Common myeloid progenitor, CD34-positive (primary cell): ENCODE results near the gene RECQL5.

Source experiments
- CTCF ChIA-PET: fragments of 350-600 bp; sonication (Branson Sonifier 250); formaldehyde crosslinking; loops from one replicate; lab custom pipeline; 2021; ENCODE audit warnings: antibody characterized with exemption; lab: Charles Lee
- POLR2A ChIA-PET: fragments of 350-600 bp; sonication (Branson Sonifier 250); formaldehyde crosslinking; loops from one replicate; lab custom pipeline; 2021; ENCODE audit warnings: antibody characterized with exemption; lab: Charles Lee
- DNase-seq, 3 donors: peaks; one replicate each; pipeline versions ENCODE4 v3.0.0 to v3.0.0-alpha.2; 2013
- H3K27ac ChIP-seq, 2 experiments: 1 replicate in 1 of 2; 2 replicates in 1 of 2; pipeline ENCODE4 v1.7.0; 2013; ENCODE audit warnings: inconsistent platforms in 2 of 2, low read length in 2 of 2, mild to moderate bottlenecking in 2 of 2, low read depth in 1 of 2, moderate library complexity in 1 of 2; ENCODE audit not compliant: severe bottlenecking in 2 of 2, insufficient read depth in 1 of 2, poor library complexity in 1 of 2
- H3K27me3 ChIP-seq, 5 experiments: replicated peaks in 2 of 5; 1 replicate in 3 of 5; 2 replicates in 2 of 5; pipeline versions ENCODE4 v1.6.1 to v1.7.0; 2013; ENCODE audit warnings: low read length in 4 of 5, mild to moderate bottlenecking in 2 of 5, moderate library complexity in 2 of 5, inconsistent platforms in 1 of 5; ENCODE audit not compliant: insufficient read depth in 5 of 5, control insufficient read depth in 4 of 5
- H3K36me3 ChIP-seq, 4 experiments: 1 replicate in 2 of 4; 2 replicates in 2 of 4; pipeline versions ENCODE4 v1.6.1 to v1.7.0; 2013; ENCODE audit warnings: low read length in 3 of 4, control low read depth in 1 of 4, mild to moderate bottlenecking in 1 of 4; ENCODE audit not compliant: control insufficient read depth in 4 of 4, insufficient read depth in 4 of 4
- H3K4me1 ChIP-seq, 4 experiments: 1 replicate in 3 of 4; 2 replicates in 1 of 4; pipeline versions ENCODE4 v1.6.1 to v1.7.1; 2013; ENCODE audit warnings: low read length in 3 of 4, mild to moderate bottlenecking in 3 of 4, control low read depth in 1 of 4, inconsistent platforms in 1 of 4, moderate library complexity in 1 of 4; ENCODE audit not compliant: control insufficient read depth in 4 of 4, insufficient read depth in 4 of 4; ENCODE audit errors: control extremely low read depth in 1 of 4
- H3K4me3 ChIP-seq, 7 experiments: 1 replicate in 4 of 7; 2 replicates in 3 of 7; pipeline versions ENCODE4 v1.5.1 to v1.7.0; 2013; ENCODE audit warnings: mild to moderate bottlenecking in 7 of 7, low read length in 6 of 7, moderate library complexity in 6 of 7, inconsistent platforms in 2 of 7, low read depth in 2 of 7, control low read depth in 1 of 7; ENCODE audit not compliant: insufficient read depth in 4 of 7, control insufficient read depth in 1 of 7; ENCODE audit errors: extremely low read depth in 1 of 7
- H3K9me3 ChIP-seq, 5 experiments: 1 replicate in 4 of 5; 2 replicates in 1 of 5; pipeline versions ENCODE4 v1.6.1 to v1.7.1; 2013; ENCODE audit warnings: low read length in 4 of 5, mild to moderate bottlenecking in 2 of 5, inconsistent platforms in 1 of 5, low read depth in 1 of 5, moderate library complexity in 1 of 5; ENCODE audit not compliant: control insufficient read depth in 4 of 5, insufficient read depth in 2 of 5; ENCODE audit errors: control extremely low read depth in 1 of 5
- WGBS: methylation state at CpG from one replicate; pipeline ENCODE4 v1.1.5; 2013; ENCODE audit not compliant: insufficient coverage; 5-methylcytosine and 5-hydroxymethylcytosine counted together

RECQL5 gene

GRCh38 chr17:75624021-75624420 lies 42.9 kb downstream of the RECQL5 start:
- Histone ChIP-seq H3K27ac (no peak overlapping the region), H3K4me1 (peaks cover 0 to 2% (median 0%) of the 10 kb centered on the region in 4 experiments), H3K36me3 (peaks cover 6 to 94% (median 60%) of the 10 kb centered on the region in 4 experiments), H3K9me3 (no peaks in the 10 kb centered on the region), H3K27me3 (no peaks in the 10 kb centered on the region), H3K4me3 (no peak overlapping the region)
- no peak for DNase-seq
- 94% methylated on average over 10 of the region's 12 CpGs for WGBS
- ChIA-PET CTCF (interaction anchor here (1.0 to 29.3 kb wide), 10 partner anchors 10 to 199 kb away, joined by 3 to 834 read pairs (median 13); partner anchors contain the start of gene SMIM5), POLR2A (interaction anchor here (0.5 kb wide), 1 partner anchor 64 kb away, joined by 4 read pairs; no protein-coding TSS in a partner anchor)

- no peak for DNase-seq
- CTCF ChIA-PET, result interaction anchor here (0.9 to 29.3 kb wide), 7 partner anchors 10 to 200 kb away, joined by 3 to 834 read pairs (median 26); partner anchors contain the start of gene SMIM5
- H3K4me1 ChIP-seq, result peaks cover 0 to 2% (median 0%) of the 10 kb centered on the region in 4 experiments
- H3K9me3 ChIP-seq, result no peaks in the 10 kb centered on the region
- H3K27ac ChIP-seq, result no peak overlapping the region
- 96% methylated on average over 7 of the region's 9 CpGs for WGBS
- no peaks in the 10 kb centered on the region for H3K27me3 ChIP-seq
- POLR2A ChIA-PET, result no interaction called here
- no peak overlapping the region for H3K4me3 ChIP-seq
- peaks cover 6 to 94% (median 60%) of the 10 kb centered on the region in 4 experiments for H3K36me3 ChIP-seq
These were observed 43.6 kb downstream of the RECQL5 start for GRCh38 chr17:75623386-75623785.

GRCh38 chr17:75622771-75623273 lies 44.1 kb downstream of the RECQL5 start:
- DNase-seq, result no peak
- 97% methylated on average over 14 of the region's 15 CpGs for WGBS
- CTCF ChIA-PET, result interaction anchor here (0.9 to 29.3 kb wide), 7 partner anchors 10 to 200 kb away, joined by 3 to 834 read pairs (median 26); partner anchors contain the start of gene SMIM5
- Histone ChIP-seq H3K36me3 (peaks cover 6 to 94% (median 62%) of the 10 kb centered on the region in 4 experiments), H3K4me1 (peaks cover 0 to 2% (median 0%) of the 10 kb centered on the region in 4 experiments), H3K27me3 (no peaks in the 10 kb centered on the region), H3K4me3 (no peak overlapping the region), H3K27ac (no peak overlapping the region), H3K9me3 (no peaks in the 10 kb centered on the region)
- POLR2A ChIA-PET, result no interaction called here

GRCh38 chr17:75622076-75622475 lies 44.9 kb downstream of the RECQL5 start:
- Histone ChIP-seq H3K4me3 (no peak overlapping the region), H3K27ac (no peak overlapping the region), H3K9me3 (no peaks in the 10 kb centered on the region), H3K36me3 (peaks cover 6 to 96% (median 64%) of the 10 kb centered on the region in 4 experiments), H3K4me1 (peaks cover 0 to 2% (median 0%) of the 10 kb centered on the region in 4 experiments), H3K27me3 (no peaks in the 10 kb centered on the region)
- 99% methylated on average over 7 of the region's 8 CpGs for WGBS
- POLR2A ChIA-PET, result no interaction called here
- DNase-seq, result no peak
- CTCF ChIA-PET, result interaction anchor here (1.0 to 29.3 kb wide), 6 partner anchors 9 to 125 kb away, joined by 3 to 834 read pairs (median 4); partner anchors contain the start of gene SMIM5

- peaks cover 0 to 2% (median 0%) of the 10 kb centered on the region in 4 experiments for H3K4me1 ChIP-seq
- peaks cover 4 to 96% (median 65%) of the 10 kb centered on the region in 4 experiments for H3K36me3 ChIP-seq
- no peak for DNase-seq
- POLR2A ChIA-PET, result no interaction called here
- H3K27ac ChIP-seq, result no peak overlapping the region
- 100% methylated on average over 2 of the region's 4 CpGs for WGBS
- H3K4me3 ChIP-seq, result no peak overlapping the region
- H3K9me3 ChIP-seq, result no peaks in the 10 kb centered on the region
- no peaks in the 10 kb centered on the region for H3K27me3 ChIP-seq
- CTCF ChIA-PET, result interaction anchor here (1.0 to 29.3 kb wide), 8 partner anchors 10 to 126 kb away, joined by 3 to 834 read pairs (median 4); partner anchors contain the start of gene SMIM5
These were observed 45.5 kb downstream of the RECQL5 start for GRCh38 chr17:75621489-75621888.

- WGBS, result 96% methylated on average over 33 of the region's 36 CpGs
- Histone ChIP-seq H3K36me3 (peaks cover 6 to 96% (median 69%) of the 10 kb centered on the region in 4 experiments), H3K27me3 (no peaks in the 10 kb centered on the region), H3K9me3 (no peaks in the 10 kb centered on the region), H3K27ac (no peak overlapping the region), H3K4me1 (no peaks in the 10 kb centered on the region), H3K4me3 (no peak overlapping the region)
- peak in 2 of 3 donors; percentile 35 to 44 for DNase-seq
- ChIA-PET CTCF (interaction anchor here (0.9 to 29.3 kb wide), 11 partner anchors 8 to 134 kb away, joined by 3 to 834 read pairs (median 4); partner anchors contain the start of gene SMIM5), POLR2A (no interaction called here)
These were observed 47.2 kb downstream of the RECQL5 start for GRCh38 chr17:75619506-75620431.
